ENCODE results near the gene LRRC18. TPM values are rescaled to one million over a fixed set of nuclear protein-coding genes. Genes with fewer than 3 reads are reported as not detected.

LRRC18 gene
- polyA plus RNA-seq (ENCODE audit: insufficient read length in 4 of 4) = under 1 TPM in 2 of 4 donors, not detected in 2; 0.16 to 0.19 TPM

- no peak for DNase-seq (ENCODE audit: low read depth in 4 of 4, low spot score in 3 of 4)
These were observed at the start of gene LRRC18 for GRCh38 chr10:48939790-48940325. Gene LRRC18, minus strand, starts transcription at chr10:48939840. Its CDS starts 25,685 bp downstream, at chr10:48914155.

GRCh38 chr10:48985621-48986158 lies 46.0 kb upstream of the LRRC18 start:
- no peak for DNase-seq (ENCODE audit: low read depth in 4 of 4, low spot score in 3 of 4)

DNA sequence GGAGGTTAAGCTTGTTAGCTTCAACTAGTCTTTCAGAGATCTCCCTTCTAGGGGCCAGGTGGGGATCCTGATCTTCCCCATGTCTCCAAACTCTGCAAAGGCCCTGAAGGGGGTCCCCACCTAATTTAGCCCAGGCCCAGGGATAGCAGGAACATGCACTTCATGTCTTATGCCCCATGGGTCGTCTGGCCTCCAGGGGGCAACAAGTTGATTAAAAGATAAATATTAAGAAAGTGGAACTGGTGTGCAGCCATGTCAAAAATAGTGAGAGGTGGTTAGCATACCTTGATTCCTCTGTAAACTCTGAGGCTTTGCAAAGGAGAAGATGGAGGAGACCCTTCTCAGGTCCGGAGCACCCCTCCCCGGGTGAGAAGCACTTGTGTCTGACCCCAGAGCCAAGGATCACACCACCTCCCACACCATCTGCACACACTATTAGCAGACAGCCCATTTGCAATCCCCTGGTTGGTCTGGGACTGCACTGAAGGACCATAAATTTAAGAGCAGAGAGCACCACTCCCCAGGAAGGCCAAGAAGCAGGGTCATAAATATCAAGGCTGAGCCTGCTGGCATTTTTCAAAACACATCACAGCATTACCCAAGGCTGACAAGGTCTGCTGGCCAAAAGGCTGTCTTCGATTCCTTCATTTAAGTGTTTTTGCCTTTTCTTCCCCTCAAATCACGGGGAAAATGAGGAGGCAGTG lies 44.2 kb upstream of the LRRC18 start:
- DNase-seq (ENCODE audit: low read depth in 4 of 4, low spot score in 3 of 4) = no peak

- DNase-seq (ENCODE audit: low read depth in 4 of 4, low spot score in 3 of 4) = no peak
These were observed 42.9 kb upstream of the LRRC18 start for GRCh38 chr10:48982584-48982983.

- DNase-seq (ENCODE audit: low read depth in 4 of 4, low spot score in 3 of 4) = peak in 1 of 4 donors; percentile 30
These were observed 41.8 kb upstream of the LRRC18 start for GRCh38 chr10:48981310-48981907.

GRCh38 chr10:48978318-48978717 lies 38.7 kb upstream of the LRRC18 start:
- DNase-seq (ENCODE audit: low read depth in 4 of 4, low spot score in 3 of 4) = no peak

DNA sequence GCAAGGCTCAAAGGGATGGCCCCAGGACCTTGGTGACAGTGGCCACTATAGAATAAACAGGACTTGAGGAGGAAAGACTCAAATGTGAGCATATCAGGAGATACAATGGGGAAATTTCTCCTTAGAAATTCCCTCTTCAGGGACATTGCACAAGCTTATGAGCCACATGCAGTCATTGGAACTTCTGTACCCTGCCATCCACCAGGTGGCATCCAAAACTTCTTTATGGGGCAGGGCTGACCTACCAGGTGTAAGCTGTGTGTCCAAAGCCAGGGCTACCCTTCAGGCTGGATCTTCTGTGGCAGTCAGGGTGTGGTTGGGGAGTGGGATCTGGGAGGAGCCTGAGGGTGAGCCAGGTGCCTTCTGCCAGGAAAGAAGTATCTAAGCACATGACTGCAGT lies 36.6 kb upstream of the LRRC18 start:
- DNase-seq (ENCODE audit: low read depth in 4 of 4, low spot score in 3 of 4) = peak in 1 of 4 donors; percentile 6

DNA sequence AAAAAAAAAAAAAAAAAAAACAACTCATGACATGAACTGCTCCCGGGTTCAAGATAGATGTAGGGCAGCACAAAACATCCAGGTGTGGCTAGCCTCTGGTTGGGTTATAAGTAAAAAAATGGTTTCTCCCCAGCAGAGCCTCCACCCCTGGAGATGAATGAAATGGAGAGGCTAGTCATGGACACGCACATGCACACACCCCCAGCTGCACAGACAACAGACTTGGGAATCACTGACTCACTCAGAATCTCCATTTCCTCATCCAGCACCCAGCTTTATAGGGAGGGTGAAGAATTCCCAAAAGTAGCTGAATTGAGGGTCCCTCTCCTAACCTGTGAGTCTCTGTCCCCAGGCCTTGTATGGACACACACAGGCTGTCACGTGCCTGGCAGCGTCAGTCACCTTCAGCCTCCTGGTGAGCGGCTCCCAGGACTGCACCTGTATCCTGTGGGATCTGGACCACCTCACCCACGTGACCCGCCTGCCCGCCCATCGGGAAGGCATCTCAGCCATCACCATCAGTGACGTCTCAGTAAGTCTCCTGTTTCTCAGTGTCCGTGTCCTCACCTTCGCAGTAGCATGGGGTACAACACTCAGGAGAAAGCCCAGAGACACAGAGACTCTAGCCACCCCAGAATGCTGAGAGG lies 35.0 kb upstream of the LRRC18 start:
- no peak for DNase-seq (ENCODE audit: low read depth in 4 of 4, low spot score in 3 of 4)

- no peak for DNase-seq (ENCODE audit: low read depth in 4 of 4, low spot score in 3 of 4)
These were observed 33.4 kb upstream of the LRRC18 start for GRCh38 chr10:48973065-48973464.

DNA sequence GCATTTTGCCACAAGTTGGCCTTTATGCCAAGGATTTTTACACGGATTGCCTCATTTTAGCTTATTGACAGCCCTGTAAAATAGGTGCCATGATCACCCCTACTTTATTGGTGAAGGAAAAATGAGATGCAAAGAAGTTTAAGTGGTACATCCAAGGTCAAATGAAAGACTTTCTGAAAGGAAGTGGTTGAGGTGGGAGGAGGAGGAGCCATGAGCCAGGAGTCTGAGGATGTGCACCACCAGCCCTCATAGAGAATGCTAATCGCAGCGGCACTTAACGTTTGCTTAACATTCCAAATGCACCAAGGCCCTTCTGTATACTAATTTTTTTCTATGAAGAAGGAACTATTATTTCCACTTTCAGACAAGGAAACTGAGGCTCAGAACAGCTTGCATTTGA lies 31.0 kb upstream of the LRRC18 start:
- no peak for DNase-seq (ENCODE audit: low read depth in 4 of 4, low spot score in 3 of 4)

DNA sequence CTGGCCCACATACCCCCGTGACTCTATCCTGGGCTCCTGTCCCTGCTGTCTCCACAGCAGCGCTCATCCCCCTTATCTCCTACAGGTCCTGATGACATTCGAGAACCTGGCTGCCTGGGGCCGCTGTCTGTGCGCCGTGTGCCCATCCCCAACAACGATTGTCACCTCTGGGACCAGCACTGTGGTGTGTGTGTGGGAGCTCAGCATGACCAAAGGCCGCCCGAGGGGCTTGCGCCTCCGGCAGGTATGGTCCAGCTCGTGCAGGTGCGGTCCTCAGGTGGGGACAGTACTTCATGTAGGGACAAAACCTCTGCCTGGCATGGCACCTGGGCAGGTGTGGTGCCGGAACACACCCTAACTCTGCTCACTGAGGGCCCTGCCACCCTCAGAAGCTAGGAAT lies 30.4 kb upstream of the LRRC18 start:
- DNase-seq (ENCODE audit: low read depth in 4 of 4, low spot score in 3 of 4) = no peak

- DNase-seq (ENCODE audit: low read depth in 4 of 4, low spot score in 3 of 4) = no peak
These were observed 28.4 kb upstream of the LRRC18 start for GRCh38 chr10:48968036-48968435.

- no peak for DNase-seq (ENCODE audit: low read depth in 4 of 4, low spot score in 3 of 4)
These were observed 25.8 kb upstream of the LRRC18 start for GRCh38 chr10:48965460-48965859.

DNA sequence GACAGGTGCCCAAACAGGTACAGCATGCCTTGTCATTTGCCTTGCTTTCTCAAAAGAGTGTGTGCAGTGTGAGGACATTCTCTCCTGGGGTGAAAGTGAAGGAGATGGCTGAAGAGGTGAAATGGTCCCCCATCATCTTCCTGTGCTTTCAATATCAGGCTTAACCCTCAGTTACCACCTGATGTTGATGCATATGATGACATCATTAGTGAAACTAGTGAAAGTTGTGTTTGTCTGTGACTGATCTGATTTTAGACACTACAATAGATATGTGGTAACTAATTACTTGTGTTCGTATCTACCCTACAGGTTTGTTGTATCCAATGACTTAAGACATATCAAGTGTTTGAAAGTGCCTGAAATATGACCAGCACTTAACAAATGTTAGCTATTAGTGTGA lies 24.4 kb upstream of the LRRC18 start:
- DNase-seq (ENCODE audit: low read depth in 4 of 4, low spot score in 3 of 4) = no peak

DNA sequence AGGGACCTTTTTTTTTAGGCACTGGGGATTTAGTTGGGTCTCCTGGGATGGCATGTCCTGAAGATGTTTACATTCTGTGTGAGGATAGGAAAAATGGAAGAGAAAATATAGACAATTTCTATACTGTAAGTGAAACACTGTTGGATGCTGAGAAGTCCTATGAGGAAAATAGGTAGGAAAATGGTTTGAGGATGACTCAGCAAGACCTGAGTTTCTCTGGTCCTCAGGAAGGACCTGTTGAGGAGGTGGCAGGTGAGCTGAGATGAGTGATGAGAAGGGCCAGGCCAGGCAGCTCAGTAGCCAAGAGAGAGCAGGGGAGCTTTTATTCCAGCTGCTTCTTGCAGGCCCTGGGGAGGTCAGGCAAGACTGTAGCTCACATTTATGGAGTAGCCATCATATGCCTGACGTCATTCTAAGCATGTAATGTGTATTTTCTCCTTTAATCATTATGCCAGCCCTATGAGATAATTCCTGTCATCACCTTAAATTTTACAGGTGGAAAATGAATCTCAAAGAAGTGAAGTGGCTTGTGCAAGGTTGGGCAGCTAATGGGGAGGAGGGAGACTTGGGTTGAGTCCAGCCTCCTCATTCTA lies 19.1 kb upstream of the LRRC18 start:
- no peak for DNase-seq (ENCODE audit: low read depth in 4 of 4, low spot score in 3 of 4)

DNA sequence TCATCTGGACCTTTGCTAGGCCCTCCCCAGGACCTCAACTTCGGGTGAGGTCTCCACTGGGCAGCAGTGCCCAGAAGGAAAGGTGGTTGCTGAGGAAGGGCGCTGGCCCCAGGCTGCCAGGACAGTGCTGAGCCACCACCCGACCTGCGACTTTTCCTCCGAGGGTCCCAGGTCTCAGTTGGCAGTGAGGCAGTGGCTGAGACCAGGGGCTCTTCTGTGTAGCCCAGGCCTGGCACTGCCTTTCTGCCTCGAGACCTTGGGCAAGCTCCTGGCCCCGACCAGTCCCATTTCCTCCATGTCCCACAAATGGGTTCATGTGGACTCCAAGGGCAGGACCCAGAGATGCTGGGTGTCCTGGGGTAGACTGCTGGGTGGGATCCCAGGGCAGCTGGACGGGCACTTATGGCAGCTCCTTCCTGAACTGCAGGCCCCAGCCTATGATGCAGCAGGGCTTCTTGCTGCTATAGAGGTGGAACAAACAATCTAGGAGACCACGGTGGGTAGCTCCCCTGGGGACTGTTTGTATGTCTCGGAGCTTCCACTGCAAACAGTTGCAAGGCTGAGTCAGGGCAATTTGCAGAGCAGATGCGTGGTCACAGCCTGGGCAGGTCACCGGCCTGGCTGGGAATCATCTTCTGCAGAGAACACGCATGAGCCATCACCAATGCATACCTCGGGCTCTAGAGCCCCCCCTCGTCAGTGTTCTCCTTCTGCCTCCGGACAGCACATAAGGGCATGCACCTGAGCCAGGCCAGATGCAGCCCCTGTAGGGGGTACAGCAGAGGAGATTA lies 17.9 kb upstream of the LRRC18 start:
- no peak for DNase-seq (ENCODE audit: low read depth in 4 of 4, low spot score in 3 of 4)

DNA sequence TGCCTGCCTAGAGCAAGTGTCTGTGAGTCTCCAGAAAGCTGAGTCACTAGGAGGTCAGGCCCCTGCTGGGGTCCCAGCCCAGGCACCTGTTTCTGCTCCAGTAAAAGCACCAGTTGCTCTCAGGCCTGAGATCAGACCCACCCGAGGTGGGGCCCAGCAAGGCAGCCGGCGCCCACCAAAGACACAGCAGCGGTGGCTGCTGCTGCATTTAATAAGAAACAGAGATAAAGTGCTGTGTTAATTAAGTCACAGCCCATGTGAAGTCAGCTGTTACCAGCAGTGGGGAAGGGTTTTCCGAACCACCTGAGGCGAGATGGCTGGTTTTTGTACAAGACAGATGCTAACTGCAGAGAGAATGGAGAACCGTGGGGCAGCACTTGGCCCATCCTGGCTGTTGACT lies 12.1 kb upstream of the LRRC18 start:
- DNase-seq (ENCODE audit: low read depth in 4 of 4, low spot score in 3 of 4) = no peak

GRCh38 chr10:48948470-48949037 lies 8.9 kb upstream of the LRRC18 start:
- DNase-seq (ENCODE audit: low read depth in 4 of 4, low spot score in 3 of 4) = no peak

DNA sequence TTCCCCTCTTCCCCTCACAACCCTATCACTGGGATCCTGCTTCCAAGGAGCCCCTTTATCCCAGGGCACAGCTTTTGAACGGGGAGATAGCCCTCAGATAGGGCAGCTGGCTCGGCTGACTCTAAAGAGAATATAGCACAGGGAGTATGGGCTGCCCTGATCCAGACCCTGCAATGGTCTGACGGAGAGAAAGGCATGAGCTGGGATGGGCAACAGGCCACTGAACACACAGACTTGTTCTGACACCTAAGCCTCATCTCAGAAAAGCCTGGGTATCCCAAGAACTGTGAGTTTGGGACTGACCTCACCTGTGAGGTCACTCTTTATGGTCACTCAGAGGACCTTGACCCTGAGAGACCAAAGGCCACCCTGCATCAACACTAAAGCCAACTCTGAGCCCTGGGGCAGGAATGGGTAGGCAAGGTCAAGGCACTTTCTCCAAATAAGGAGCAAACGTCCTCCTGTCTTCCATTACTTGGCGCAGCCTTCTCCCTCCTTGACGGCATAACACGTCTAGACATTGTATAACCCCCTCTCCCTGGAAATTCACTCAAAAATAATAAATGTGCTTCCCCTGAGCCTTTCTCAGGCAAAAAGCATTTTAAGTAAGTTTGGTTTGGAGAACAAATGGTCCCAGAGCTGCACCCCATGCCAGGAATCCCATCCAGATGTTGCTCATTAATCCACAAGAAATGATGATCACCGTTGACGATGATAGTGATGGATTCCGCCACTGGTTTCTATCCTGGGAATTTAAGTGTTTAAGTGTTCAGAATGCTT lies 8.2 kb upstream of the LRRC18 start:
- no peak for DNase-seq (ENCODE audit: low read depth in 4 of 4, low spot score in 3 of 4)

Data from left renal pelvis (tissue), 4 donors.